Stomach smooth muscle (tissue), 2 donors: ENCODE results near the gene TBC1D9B.

Experiments
- H3K27ac ChIP-seq: one replicate; pipeline ENCODE4 v1.7.0; 2013; ENCODE audit warnings: mild to moderate bottlenecking, low read length, inconsistent platforms
- H3K27me3 ChIP-seq, 2 donors: one replicate each; pipeline ENCODE4 v1.7.0; 2013; ENCODE audit warnings: low read length in 2 of 2; ENCODE audit not compliant: insufficient read depth in 2 of 2, control insufficient read depth in 1 of 2
- H3K36me3 ChIP-seq, 2 donors: one replicate each; pipeline ENCODE4 v1.7.0; 2013; ENCODE audit warnings: low read length in 2 of 2; ENCODE audit not compliant: control insufficient read depth in 2 of 2, insufficient read depth in 2 of 2
- H3K4me1 ChIP-seq: one replicate; pipeline ENCODE4 v1.7.0; 2013; ENCODE audit warnings: low read length; ENCODE audit not compliant: control insufficient read depth, insufficient read depth
- H3K4me3 ChIP-seq, 2 donors: one replicate each; pipeline ENCODE4 v1.7.0; 2013; ENCODE audit warnings: low read length in 2 of 2
- H3K9ac ChIP-seq, 2 donors: one replicate each; pipeline ENCODE4 v1.7.0; 2013; ENCODE audit warnings: low read length in 2 of 2, mild to moderate bottlenecking in 1 of 2
- H3K9me3 ChIP-seq, 2 donors: one replicate each; pipeline ENCODE4 v1.7.0; 2013; ENCODE audit warnings: low read length in 2 of 2; ENCODE audit not compliant: control insufficient read depth in 2 of 2
- donor health status: healthy.
- donor health status: Pancreatic carcinoma.

TBC1D9B gene

DNA sequence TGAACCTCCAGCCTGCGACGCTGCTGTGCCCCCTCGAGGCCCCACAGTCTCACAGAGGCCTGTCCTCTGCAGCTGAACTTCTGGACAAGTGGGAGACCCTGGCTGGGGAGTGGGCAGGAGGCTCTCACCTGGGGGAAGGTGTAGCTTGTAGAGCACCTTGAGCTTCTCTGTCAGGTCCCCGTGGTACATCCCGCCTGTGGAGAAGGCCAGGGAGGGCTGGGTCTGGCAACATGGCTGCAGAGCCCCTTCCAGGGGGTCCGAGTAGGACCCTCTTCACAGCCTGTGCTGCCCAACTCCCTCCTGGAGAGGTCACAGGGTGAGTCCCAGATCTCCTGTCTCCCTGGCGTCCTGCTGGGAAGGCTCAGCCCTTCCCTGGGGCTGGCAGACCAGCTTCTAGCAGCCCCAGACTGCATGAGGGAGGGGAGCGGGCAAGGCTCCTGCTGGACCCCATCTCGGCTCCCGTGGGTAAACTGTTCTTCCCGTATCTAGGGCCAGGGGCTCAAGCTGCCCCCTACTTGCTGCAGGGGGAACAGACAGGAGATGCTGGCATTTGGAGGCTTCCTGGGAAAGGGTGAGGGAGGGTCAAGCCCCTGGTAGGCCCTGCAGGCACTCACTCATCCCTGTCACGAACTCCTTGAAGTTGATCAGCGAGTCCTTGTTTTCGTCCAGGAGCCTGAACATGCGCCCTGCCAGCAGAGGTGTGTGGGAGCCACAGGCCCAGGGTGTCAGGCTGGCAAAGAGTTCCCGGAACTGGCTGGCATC is 37.9 kb downstream of the TBC1D9B start:
- Histone ChIP-seq H3K36me3 (peaks cover 33 to 58% of the 10 kb centered on the region in 2 donors), H3K4me1 (peaks cover 2% of the 10 kb centered on the region), H3K4me3 (no peak overlapping the region), H3K9me3 (no peaks in the 10 kb centered on the region), H3K27ac (no peak overlapping the region), H3K9ac (no peak overlapping the region), H3K27me3 (no peaks in the 10 kb centered on the region)

DNA sequence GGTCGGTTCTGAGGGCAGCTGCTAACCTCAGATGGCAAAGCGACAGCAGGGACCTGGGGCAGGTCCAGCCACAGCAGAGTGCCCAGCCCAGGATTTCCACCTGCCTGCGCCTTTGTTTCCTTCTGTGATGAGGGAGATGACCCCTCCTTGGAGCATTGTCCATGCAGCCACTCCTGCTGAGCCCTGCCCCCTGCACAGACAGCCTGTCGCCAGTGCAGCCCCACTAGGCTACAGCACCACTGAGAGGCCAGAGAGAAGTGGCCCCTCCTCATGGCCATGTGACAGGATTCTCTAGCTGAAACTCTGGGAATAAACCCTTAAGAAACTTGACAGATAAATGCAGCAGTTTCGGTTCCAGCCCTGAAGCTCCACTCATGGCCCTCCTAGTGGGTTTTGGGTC is 38.6 kb downstream of the TBC1D9B start:
- Histone ChIP-seq H3K4me3 (no peak overlapping the region), H3K9ac (no peak overlapping the region), H3K4me1 (peaks cover 2% of the 10 kb centered on the region), H3K9me3 (no peaks in the 10 kb centered on the region), H3K27me3 (no peaks in the 10 kb centered on the region), H3K36me3 (peaks cover 30 to 55% of the 10 kb centered on the region in 2 donors), H3K27ac (no peak overlapping the region)

- Histone ChIP-seq H3K9me3 (no peaks in the 10 kb centered on the region), H3K4me3 (no peak overlapping the region), H3K36me3 (peaks cover 34 to 55% of the 10 kb centered on the region in 2 donors), H3K27ac (no peak overlapping the region), H3K27me3 (no peaks in the 10 kb centered on the region), H3K4me1 (peaks cover 2% of the 10 kb centered on the region), H3K9ac (no peak overlapping the region)
These were observed 39.2 kb downstream of the TBC1D9B start for GRCh38 chr5:179868541-179868940.

DNA sequence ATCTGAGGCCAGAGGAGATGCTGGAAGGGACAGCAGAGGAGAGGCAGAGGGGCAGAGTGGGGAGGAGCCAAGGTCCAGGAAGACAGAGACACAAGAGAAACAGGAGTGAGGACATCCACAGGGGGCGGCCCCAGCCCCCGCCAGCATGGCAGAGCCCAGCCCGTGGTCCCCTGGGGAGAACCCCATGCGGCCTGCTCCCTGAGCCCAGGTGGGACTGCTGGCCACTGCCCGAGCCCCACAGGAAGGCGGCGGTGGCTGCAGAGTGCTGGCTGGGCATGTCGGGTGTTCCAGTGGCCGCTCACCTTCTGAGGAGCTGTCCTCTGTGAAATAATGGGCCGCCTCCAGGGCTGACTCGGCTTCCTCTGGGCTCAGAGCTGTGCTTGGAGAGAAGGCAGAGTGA is 40.2 kb downstream of the TBC1D9B start:
- Histone ChIP-seq H3K27ac (no peak overlapping the region), H3K36me3 (peaks cover 29 to 54% of the 10 kb centered on the region in 2 donors)

DNA sequence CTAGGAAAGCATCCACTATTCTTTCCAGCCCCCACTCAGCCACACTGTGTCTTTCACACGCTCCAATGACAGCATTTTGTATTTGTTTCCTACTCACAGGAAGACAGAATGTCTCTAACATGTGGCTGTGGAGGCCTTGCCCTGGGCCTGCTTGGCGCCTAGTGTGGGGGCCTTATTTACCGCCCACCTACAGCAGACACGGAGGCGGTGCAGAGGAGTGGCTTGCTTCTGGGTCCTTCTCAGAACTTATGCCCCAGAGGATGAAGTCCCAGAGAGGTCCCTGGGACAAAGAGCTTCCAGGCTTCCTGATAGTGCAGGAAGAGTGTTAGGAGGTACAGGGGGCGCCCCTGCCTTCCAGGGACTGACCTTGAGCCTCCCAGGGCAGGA is 40.6 kb downstream of the TBC1D9B start:
- H3K36me3 ChIP-seq: peaks cover 29 to 54% of the 10 kb centered on the region in 2 donors
- H3K27ac ChIP-seq: no peak overlapping the region

More for the DNA sequence above, 40.2 kb downstream of the TBC1D9B start:
- Histone ChIP-seq H3K9ac (no peak overlapping the region), H3K27me3 (no peaks in the 10 kb centered on the region), H3K9me3 (no peaks in the 10 kb centered on the region), H3K4me1 (peaks cover 2% of the 10 kb centered on the region), H3K4me3 (no peak overlapping the region)

DNA sequence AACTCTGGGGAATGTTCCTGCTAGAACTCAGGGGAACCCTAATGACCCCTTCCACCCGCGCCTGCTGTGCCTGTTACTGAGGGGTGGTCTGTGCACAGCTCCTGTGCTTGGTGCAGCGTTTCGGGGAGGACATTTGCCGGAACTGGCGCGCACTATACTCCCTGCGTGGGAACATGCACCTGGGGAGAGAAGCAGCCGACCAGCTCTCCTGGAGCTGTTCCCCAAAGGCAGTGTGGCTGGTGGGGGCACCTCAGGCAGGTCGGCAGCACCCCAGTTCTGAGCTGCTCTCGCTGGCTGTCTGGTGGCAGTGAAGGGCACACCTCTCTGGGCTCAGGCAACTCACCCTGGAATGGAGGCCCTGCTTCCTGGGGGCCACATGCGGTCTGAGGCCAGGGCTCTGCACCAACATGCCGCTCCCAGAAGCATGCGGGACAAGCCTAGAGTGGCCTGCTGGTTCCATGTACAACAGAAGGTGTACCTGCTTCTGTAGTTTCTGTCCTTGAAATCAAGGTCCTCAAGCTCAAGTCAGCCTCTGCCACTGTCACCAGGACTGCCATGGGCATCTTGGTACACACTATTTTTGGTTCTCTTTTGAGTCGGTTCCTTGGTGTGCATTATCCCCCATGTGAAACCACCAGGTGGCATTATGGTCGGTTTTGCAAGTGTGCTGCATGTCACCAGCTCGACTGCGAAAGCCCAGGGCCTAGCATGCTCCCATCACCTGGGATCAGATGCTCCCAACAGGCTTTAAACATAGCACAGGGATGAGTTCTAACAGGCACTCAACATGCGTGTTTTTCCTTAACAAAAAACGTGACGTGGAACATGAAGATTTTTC is 41.2 kb downstream of the TBC1D9B start:
- Histone ChIP-seq H3K27ac (no peak overlapping the region), H3K4me3 (no peak overlapping the region), H3K4me1 (peaks cover 2% of the 10 kb centered on the region), H3K36me3 (peaks cover 28 to 53% of the 10 kb centered on the region in 2 donors), H3K27me3 (no peaks in the 10 kb centered on the region), H3K9me3 (peaks cover 0 to 3% of the 10 kb centered on the region in 2 donors), H3K9ac (no peak overlapping the region)

More for the DNA sequence above, 40.6 kb downstream of the TBC1D9B start:
- Histone ChIP-seq H3K27me3 (no peaks in the 10 kb centered on the region), H3K9ac (no peak overlapping the region), H3K4me1 (peaks cover 2% of the 10 kb centered on the region), H3K4me3 (no peak overlapping the region), H3K9me3 (peaks cover 0 to 3% of the 10 kb centered on the region in 2 donors)

- Histone ChIP-seq H3K9ac (no peak overlapping the region), H3K36me3 (peaks cover 21 to 45% of the 10 kb centered on the region in 2 donors), H3K4me3 (no peak overlapping the region), H3K27me3 (no peaks in the 10 kb centered on the region), H3K9me3 (peaks cover 0 to 3% of the 10 kb centered on the region in 2 donors), H3K27ac (no peak overlapping the region), H3K4me1 (peaks cover 1% of the 10 kb centered on the region)
These were observed 42.0 kb downstream of the TBC1D9B start for GRCh38 chr5:179865491-179866240.

GRCh38 chr5:179864686-179865085 is 43.0 kb downstream of the TBC1D9B start:
- H3K9me3 ChIP-seq: peaks cover 0 to 3% of the 10 kb centered on the region in 2 donors
- H3K27me3 ChIP-seq: no peaks in the 10 kb centered on the region
- peaks cover 21 to 42% of the 10 kb centered on the region in 2 donors for H3K36me3 ChIP-seq
- peaks cover 3% of the 10 kb centered on the region for H3K4me1 ChIP-seq
- H3K9ac ChIP-seq: no peak overlapping the region
- no peak overlapping the region for H3K4me3 ChIP-seq
- no peak overlapping the region for H3K27ac ChIP-seq

DNA sequence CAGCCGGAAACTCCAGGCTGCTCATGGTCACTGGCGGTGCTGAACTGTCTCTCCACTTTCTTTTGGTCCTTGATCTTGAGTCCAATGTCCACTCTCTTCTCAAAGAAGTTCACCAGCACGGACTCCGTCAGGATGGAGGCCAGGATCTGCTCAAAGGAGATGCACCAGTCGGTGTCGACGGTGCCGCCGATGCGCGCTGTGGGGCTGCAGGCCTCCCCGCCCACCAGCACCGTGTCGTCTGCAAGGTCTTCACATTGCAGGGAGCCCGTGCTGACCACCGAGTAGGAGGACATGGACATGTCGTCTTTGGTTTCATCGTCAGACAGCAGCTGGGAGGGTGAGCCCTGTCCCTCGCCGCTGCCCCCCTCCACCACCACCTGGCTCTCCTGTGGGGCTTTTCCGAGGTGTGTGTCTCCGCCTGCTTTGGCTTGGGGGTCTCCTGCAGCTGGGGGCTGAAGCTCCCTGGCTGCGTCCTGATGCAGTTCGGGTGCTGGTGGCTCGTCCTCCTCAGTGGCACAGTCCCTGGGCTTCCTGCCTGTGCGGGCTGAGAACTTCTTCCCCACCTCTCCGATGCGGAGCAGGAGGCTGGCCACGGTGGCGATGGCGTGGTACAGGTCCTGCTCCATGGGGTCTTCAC is 44.1 kb downstream of the TBC1D9B start:
- Histone ChIP-seq H3K27ac (no peak overlapping the region), H3K27me3 (no peaks in the 10 kb centered on the region), H3K9me3 (peaks cover 0 to 3% of the 10 kb centered on the region in 2 donors), H3K4me1 (peaks cover 10% of the 10 kb centered on the region), H3K4me3 (no peak overlapping the region), H3K9ac (no peak overlapping the region), H3K36me3 (peaks cover 21 to 39% of the 10 kb centered on the region in 2 donors)

DNA sequence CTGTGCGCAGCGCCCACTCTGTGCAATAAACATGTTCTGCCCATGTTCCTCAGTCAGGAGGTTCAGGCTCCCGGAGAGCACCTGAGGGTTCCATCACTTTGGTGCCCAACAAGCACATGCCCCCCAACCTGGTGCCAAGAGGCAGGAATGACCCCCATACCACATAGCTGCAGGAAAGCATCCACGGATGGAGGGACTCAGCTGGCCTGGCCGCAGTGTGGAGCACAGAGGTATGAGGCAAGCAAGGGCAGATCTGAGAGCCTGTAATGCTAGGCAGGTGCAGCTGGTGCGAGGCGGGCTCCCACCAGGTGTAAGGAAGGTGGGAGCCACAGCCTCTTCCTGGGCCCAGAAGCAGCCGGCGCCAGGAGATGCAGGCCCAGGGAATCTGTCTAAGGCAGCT is 44.8 kb downstream of the TBC1D9B start:
- Histone ChIP-seq H3K27ac (no peak overlapping the region), H3K27me3 (no peaks in the 10 kb centered on the region), H3K4me3 (no peak overlapping the region), H3K9me3 (peaks cover 0 to 3% of the 10 kb centered on the region in 2 donors), H3K36me3 (peaks cover 21 to 37% of the 10 kb centered on the region in 2 donors), H3K9ac (no peak overlapping the region), H3K4me1 (peaks cover 10% of the 10 kb centered on the region)
